ENCODE results near the gene RPL5.

DNA sequence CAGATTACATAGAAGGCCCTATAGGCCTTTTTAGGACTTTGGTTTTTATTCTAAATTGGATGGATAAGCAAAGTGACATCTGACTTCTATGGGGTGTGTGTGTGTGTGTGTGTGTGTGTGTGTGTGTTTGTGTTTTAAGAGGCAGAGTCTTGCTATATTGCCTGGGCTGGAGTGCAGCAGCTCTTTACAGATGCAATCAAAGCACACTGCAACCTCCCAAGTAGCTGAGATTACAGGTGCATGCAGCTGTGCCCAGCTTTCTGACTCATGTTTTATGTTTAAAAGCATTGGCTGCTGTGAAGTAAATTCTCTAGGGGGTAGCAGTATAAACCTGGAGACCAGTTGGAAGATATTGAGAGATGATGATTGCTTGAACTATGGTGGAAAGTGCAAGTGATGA, 34.5 kb upstream of the RPL5 start:
- TF ChIP-seq ZFP30 (CRISPR knock-in tag; IDR thresholded peaks at IDR 0.05) (no peak), RARB (CRISPR knock-in tag; IDR thresholded peaks at IDR 0.05) (no peak), SNAI2 (CRISPR knock-in tag; IDR thresholded peaks at IDR 0.05) (no peak), ZC3H10 (CRISPR knock-in tag; IDR thresholded peaks at IDR 0.05) (no peak), GLIS3 (CRISPR knock-in tag; IDR thresholded peaks at IDR 0.05) (no peak), ARNTL (CRISPR knock-in tag; IDR thresholded peaks at IDR 0.05; ENCODE audit: borderline replicate concordance, low read depth) (no peak), ISL1 (CRISPR knock-in tag; IDR thresholded peaks at IDR 0.05) (no peak), ZFP3 (CRISPR knock-in tag; IDR thresholded peaks at IDR 0.05) (no peak), ESRRG (CRISPR knock-in tag; IDR thresholded peaks at IDR 0.05) (no peak), ZNF8 (CRISPR knock-in tag; IDR thresholded peaks at IDR 0.05) (no peak)
- TF ChIP-seq, protein P1, sequence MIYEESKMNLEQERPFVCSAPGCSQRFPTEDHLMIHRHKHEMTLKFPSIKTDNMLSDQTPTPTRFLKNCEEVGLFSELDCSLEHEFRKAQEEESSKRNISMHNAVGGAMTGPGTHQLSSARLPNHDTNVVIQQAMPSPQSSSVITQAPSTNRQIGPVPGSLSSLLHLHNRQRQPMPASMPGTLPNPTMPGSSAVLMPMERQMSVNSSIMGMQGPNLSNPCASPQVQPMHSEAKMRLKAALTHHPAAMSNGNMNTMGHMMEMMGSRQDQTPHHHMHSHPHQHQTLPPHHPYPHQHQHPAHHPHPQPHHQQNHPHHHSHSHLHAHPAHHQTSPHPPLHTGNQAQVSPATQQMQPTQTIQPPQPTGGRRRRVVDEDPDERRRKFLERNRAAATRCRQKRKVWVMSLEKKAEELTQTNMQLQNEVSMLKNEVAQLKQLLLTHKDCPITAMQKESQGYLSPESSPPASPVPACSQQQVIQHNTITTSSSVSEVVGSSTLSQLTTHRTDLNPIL (CRISPR knock-in tag; IDR thresholded peaks at IDR 0.05; ENCODE audit: low read depth) = no peak
- TF ChIP-seq, protein P2, sequence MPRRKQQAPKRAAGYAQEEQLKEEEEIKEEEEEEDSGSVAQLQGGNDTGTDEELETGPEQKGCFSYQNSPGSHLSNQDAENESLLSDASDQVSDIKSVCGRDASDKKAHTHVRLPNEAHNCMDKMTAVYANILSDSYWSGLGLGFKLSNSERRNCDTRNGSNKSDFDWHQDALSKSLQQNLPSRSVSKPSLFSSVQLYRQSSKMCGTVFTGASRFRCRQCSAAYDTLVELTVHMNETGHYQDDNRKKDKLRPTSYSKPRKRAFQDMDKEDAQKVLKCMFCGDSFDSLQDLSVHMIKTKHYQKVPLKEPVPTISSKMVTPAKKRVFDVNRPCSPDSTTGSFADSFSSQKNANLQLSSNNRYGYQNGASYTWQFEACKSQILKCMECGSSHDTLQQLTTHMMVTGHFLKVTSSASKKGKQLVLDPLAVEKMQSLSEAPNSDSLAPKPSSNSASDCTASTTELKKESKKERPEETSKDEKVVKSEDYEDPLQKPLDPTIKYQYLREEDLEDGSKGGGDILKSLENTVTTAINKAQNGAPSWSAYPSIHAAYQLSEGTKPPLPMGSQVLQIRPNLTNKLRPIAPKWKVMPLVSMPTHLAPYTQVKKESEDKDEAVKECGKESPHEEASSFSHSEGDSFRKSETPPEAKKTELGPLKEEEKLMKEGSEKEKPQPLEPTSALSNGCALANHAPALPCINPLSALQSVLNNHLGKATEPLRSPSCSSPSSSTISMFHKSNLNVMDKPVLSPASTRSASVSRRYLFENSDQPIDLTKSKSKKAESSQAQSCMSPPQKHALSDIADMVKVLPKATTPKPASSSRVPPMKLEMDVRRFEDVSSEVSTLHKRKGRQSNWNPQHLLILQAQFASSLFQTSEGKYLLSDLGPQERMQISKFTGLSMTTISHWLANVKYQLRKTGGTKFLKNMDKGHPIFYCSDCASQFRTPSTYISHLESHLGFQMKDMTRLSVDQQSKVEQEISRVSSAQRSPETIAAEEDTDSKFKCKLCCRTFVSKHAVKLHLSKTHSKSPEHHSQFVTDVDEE (CRISPR knock-in tag; IDR thresholded peaks at IDR 0.05) = no peak
- TF ChIP-seq, protein P3, sequence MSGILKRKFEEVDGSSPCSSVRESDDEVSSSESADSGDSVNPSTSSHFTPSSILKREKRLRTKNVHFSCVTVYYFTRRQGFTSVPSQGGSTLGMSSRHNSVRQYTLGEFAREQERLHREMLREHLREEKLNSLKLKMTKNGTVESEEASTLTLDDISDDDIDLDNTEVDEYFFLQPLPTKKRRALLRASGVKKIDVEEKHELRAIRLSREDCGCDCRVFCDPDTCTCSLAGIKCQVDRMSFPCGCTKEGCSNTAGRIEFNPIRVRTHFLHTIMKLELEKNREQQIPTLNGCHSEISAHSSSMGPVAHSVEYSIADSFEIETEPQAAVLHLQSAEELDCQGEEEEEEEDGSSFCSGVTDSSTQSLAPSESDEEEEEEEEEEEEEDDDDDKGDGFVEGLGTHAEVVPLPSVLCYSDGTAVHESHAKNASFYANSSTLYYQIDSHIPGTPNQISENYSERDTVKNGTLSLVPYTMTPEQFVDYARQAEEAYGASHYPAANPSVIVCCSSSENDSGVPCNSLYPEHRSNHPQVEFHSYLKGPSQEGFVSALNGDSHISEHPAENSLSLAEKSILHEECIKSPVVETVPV (CRISPR knock-in tag; IDR thresholded peaks at IDR 0.05) = no peak
